Femur (tissue), 1 donor: ENCODE data around the gene CCDC124.

Experiments
- DNase-seq: peaks from one replicate; pipeline ENCODE4 v3.0.0-alpha.2; 2017

Gene CCDC124

GRCh38 chr19:17989425-17990094 is 56.7 kb downstream of the CCDC124 start:
- no peak for DNase-seq

- no peak for DNase-seq
Measured at GRCh38 chr19:17993076-17993813, 60.4 kb downstream of the CCDC124 start.
